Stimulated activated naive CD4-positive, alpha-beta T cell treated with Interleukin-2 at 50 U/mL for 16 hours (primary cell): ENCODE measurements around the gene SCYL1.

Experiments used
- DNase-seq: peaks from one replicate; lab custom pipeline; 2025; lab: John Stamatoyannopoulos, UW

Gene SCYL1

DNA sequence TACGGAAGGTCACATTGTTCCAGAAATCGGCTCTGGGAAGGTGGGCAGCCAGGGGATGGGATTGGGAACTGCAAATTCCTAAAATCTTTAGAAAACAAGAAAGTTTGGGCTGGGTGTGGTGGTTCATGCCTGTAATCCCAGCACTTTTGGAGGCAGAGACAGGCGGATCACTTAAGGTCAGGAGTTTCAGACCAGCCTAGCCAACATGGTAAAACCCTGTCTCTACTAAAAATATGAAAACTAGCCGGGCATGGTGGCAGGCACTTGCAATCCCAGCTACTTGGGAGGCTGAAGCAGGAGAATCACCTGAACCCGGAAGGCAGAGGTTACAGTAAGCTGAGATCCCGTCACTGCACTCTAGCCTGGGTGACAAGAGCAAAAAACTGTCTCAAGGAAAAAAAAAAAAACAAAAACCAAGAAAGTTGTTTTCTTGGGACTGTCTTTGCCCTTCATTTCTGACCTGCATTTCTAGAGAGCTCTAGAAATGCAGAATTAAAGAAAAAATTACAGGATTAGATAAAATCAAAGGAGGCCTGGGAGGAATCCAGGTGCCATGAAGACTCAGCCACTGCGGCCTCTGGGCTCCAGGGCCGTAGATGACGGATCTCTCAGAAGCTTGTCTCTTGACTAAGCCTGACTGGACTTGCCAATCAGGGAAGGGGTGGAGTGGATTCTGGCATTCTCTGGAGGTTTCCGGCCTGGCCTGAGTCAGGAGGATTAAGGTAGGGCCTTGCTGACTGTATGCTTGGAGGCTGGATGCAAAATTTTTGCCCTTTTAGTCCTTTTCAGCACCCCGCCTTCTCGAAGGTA, 31.3 kb upstream of the SCYL1 start:
- no peak for DNase-seq

DNA sequence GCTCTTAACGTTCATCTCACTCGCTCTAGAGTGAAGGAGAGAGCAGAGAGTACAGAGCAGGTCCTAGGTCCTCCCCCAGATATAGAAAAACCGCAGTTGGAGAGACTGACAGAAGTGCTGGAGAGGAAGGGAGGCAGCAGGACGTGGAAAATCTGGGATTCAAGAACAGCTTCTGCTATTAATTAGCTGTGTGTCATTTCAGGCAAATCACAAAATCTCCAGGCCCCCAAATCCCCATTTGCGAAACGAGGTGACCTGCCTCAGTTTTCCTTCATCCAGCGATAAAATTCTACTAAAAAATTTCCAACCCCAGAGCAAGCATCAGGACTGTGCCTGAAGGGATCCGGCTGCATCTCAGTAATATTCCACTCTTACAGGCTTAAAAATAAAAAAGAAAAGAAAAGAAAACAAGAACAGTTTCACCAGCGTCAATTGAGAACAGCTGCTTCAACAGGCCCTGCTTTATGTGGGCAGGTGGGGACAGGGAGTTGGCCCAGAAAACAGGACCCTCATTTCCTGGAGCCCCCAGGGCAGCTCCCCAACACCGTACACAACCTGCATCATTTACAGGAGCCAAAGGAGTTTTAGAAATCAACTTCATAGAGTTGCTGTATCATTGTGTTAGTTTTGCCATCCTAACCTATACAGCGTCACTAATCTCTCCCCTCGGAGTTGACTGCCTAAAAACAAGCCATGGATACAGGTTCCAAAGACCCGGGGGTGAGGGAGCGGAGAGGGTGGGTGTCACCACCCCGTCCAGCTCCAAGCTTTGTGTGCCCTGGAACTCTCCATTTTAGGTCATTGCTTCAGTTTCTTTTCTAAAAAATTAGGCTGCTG, 28.4 kb upstream of the SCYL1 start:
- no peak for DNase-seq

DNA sequence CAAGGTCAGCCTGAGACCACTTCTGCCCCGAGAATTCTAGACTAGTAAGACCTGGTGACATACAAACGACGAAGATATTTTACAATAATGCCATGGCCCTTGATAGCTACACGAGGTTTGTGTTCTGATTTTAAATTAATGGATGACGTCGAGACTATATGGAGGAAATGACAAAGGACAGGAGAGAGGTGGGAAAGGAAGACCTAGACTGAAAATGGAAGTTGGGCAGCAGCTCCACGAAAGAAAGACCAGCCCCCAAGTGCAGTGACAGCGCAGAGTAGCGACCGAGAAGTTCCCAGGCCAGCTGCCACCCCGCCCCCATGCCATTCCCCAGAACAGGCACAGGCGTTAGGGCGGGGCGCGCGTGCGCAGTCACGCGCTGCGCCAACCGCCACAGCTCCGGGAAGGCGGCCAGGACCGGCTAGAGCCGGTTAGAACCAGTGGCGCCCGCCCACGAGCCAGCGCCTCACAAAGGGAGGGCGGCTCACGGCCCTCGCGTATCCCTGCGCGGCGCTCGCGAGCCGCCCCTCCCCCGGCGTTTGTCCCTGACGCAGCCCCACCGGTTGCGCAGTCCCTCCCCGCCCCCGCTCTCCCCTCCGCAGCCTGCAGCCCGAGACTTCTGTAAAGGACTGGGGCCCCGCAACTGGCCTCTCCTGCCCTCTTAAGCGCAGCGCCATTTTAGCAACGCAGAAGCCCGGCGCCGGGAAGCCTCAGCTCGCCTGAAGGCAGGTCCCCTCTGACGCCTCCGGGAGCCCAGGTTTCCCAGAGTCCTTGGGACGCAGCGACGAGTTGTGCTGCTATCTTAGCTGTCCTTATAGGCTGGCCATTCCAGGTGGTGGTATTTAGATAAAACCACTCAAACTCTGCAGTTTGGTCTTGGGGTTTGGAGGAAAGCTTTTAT, 27.5 kb upstream of the SCYL1 start:
- peak; percentile 98 for DNase-seq

DNA sequence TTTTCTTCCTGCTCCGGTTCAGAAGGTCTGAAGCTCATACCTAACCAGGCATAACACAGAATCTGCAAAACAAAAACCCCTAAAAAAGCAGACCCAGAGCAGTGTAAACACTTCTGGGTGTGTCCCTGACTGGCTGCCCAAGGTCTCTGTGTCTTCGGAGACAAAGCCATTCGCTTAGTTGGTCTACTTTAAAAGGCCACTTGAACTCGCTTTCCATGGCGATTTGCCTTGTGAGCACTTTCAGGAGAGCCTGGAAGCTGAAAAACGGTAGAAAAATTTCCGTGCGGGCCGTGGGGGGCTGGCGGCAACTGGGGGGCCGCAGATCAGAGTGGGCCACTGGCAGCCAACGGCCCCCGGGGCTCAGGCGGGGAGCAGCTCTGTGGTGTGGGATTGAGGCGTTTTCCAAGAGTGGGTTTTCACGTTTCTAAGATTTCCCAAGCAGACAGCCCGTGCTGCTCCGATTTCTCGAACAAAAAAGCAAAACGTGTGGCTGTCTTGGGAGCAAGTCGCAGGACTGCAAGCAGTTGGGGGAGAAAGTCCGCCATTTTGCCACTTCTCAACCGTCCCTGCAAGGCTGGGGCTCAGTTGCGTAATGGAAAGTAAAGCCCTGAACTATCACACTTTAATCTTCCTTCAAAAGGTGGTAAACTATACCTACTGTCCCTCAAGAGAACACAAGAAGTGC, 26.7 kb upstream of the SCYL1 start:
- DNase-seq: peak; percentile 53

DNA sequence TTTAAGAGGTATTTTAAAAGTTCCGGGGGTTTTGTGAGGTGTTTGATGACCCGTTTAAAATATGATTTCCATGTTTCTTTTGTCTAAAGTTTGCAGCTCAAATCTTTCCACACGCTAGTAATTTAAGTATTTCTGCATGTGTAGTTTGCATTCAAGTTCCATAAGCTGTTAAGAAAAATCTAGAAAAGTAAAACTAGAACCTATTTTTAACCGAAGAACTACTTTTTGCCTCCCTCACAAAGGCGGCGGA, 26.2 kb upstream of the SCYL1 start:
- DNase-seq: no peak

DNA sequence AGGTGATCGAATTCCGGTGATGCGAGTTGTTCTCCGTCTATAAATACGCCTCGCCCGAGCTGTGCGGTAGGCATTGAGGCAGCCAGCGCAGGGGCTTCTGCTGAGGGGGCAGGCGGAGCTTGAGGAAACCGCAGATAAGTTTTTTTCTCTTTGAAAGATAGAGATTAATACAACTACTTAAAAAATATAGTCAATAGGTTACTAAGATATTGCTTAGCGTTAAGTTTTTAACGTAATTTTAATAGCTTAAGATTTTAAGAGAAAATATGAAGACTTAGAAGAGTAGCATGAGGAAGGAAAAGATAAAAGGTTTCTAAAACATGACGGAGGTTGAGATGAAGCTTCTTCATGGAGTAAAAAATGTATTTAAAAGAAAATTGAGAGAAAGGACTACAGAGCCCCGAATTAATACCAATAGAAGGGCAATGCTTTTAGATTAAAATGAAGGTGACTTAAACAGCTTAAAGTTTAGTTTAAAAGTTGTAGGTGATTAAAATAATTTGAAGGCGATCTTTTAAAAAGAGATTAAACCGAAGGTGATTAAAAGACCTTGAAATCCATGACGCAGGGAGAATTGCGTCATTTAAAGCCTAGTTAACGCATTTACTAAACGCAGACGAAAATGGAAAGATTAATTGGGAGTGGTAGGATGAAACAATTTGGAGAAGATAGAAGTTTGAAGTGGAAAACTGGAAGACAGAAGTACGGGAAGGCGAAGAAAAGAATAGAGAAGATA, 25.7 kb upstream of the SCYL1 start, which contains the start of gene MALAT1:
Gene MALAT1 (plus strand): TSS at position 69 of the 736 bp plus-strand sequence.
- DNase-seq: peak; percentile 89

DNA sequence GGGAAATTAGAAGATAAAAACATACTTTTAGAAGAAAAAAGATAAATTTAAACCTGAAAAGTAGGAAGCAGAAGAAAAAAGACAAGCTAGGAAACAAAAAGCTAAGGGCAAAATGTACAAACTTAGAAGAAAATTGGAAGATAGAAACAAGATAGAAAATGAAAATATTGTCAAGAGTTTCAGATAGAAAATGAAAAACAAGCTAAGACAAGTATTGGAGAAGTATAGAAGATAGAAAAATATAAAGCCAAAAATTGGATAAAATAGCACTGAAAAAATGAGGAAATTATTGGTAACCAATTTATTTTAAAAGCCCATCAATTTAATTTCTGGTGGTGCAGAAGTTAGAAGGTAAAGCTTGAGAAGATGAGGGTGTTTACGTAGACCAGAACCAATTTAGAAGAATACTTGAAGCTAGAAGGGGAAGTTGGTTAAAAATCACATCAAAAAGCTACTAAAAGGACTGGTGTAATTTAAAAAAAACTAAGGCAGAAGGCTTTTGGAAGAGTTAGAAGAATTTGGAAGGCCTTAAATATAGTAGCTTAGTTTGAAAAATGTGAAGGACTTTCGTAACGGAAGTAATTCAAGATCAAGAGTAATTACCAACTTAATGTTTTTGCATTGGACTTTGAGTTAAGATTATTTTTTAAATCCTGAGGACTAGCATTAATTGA, 25.0 kb upstream of the SCYL1 start:
- no peak for DNase-seq

DNA sequence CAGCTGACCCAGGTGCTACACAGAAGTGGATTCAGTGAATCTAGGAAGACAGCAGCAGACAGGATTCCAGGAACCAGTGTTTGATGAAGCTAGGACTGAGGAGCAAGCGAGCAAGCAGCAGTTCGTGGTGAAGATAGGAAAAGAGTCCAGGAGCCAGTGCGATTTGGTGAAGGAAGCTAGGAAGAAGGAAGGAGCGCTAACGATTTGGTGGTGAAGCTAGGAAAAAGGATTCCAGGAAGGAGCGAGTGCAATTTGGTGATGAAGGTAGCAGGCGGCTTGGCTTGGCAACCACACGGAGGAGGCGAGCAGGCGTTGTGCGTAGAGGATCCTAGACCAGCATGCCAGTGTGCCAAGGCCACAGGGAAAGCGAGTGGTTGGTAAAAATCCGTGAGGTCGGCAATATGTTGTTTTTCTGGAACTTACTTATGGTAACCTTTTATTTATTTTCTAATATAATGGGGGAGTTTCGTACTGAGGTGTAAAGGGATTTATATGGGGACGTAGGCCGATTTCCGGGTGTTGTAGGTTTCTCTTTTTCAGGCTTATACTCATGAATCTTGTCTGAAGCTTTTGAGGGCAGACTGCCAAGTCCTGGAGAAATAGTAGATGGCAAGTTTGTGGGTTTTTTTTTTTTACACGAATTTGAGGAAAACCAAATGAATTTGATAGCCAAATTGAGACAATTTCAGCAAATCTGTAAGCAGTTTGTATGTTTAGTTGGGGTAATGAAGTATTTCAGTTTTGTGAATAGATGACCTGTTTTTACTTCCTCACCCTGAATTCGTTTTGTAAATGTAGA, 24.3 kb upstream of the SCYL1 start:
- DNase-seq: peak; percentile 30

DNA sequence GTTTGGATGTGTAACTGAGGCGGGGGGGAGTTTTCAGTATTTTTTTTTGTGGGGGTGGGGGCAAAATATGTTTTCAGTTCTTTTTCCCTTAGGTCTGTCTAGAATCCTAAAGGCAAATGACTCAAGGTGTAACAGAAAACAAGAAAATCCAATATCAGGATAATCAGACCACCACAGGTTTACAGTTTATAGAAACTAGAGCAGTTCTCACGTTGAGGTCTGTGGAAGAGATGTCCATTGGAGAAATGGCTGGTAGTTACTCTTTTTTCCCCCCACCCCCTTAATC, 23.8 kb upstream of the SCYL1 start:
- no peak for DNase-seq

DNA sequence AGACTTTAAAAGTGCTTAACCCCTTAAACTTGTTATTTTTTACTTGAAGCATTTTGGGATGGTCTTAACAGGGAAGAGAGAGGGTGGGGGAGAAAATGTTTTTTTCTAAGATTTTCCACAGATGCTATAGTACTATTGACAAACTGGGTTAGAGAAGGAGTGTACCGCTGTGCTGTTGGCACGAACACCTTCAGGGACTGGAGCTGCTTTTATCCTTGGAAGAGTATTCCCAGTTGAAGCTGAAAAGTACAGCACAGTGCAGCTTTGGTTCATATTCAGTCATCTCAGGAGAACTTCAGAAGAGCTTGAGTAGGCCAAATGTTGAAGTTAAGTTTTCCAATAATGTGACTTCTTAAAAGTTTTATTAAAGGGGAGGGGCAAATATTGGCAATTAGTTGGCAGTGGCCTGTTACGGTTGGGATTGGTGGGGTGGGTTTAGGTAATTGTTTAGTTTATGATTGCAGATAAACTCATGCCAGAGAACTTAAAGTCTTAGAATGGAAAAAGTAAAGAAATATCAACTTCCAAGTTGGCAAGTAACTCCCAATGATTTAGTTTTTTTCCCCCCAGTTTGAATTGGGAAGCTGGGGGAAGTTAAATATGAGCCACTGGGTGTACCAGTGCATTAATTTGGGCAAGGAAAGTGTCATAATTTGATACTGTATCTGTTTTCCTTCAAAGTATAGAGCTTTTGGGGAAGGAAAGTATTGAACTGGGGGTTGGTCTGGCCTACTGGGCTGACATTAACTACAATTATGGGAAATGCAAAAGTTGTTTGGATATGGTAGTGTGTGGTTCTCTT, 23.2 kb upstream of the SCYL1 start:
- no peak for DNase-seq

DNA sequence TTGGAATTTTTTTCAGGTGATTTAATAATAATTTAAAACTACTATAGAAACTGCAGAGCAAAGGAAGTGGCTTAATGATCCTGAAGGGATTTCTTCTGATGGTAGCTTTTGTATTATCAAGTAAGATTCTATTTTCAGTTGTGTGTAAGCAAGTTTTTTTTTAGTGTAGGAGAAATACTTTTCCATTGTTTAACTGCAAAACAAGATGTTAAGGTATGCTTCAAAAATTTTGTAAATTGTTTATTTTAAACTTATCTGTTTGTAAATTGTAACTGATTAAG, 22.7 kb upstream of the SCYL1 start:
- no peak for DNase-seq

DNA sequence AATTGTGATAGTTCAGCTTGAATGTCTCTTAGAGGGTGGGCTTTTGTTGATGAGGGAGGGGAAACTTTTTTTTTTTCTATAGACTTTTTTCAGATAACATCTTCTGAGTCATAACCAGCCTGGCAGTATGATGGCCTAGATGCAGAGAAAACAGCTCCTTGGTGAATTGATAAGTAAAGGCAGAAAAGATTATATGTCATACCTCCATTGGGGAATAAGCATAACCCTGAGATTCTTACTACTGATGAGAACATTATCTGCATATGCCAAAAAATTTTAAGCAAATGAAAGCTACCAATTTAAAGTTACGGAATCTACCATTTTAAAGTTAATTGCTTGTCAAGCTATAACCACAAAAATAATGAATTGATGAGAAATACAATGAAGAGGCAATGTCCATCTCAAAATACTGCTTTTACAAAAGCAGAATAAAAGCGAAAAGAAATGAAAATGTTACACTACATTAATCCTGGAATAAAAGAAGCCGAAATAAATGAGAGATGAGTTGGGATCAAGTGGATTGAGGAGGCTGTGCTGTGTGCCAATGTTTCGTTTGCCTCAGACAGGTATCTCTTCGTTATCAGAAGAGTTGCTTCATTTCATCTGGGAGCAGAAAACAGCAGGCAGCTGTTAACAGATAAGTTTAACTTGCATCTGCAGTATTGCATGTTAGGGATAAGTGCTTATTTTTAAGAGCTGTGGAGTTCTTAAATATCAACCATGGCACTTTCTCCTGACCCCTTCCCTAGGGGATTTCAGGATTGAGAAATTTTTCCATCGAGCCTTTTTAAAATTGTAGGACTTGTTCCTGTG, 22.1 kb upstream of the SCYL1 start:
- DNase-seq: no peak

DNA sequence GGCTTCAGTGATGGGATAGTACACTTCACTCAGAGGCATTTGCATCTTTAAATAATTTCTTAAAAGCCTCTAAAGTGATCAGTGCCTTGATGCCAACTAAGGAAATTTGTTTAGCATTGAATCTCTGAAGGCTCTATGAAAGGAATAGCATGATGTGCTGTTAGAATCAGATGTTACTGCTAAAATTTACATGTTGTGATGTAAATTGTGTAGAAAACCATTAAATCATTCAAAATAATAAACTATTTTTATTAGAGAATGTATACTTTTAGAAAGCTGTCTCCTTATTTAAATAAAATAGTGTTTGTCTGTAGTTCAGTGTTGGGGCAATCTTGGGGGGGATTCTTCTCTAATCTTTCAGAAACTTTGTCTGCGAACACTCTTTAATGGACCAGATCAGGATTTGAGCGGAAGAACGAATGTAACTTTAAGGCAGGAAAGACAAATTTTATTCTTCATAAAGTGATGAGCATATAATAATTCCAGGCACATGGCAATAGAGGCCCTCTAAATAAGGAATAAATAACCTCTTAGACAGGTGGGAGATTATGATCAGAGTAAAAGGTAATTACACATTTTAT, 21.4 kb upstream of the SCYL1 start:
- no peak for DNase-seq

DNA sequence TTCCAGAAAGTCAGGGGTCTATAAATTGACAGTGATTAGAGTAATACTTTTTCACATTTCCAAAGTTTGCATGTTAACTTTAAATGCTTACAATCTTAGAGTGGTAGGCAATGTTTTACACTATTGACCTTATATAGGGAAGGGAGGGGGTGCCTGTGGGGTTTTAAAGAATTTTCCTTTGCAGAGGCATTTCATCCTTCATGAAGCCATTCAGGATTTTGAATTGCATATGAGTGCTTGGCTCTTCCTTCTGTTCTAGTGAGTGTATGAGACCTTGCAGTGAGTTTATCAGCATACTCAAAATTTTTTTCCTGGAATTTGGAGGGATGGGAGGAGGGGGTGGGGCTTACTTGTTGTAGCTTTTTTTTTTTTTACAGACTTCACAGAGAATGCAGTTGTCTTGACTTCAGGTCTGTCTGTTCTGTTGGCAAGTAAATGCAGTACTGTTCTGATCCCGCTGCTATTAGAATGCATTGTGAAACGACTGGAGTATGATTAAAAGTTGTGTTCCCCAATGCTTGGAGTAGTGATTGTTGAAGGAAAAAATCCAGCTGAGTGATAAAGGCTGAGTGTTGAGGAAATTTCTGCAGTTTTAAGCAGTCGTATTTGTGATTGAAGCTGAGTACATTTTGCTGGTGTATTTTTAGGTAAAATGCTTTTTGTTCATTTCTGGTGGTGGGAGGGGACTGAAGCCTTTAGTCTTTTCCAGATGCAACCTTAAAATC, 20.8 kb upstream of the SCYL1 start:
- no peak for DNase-seq

DNA sequence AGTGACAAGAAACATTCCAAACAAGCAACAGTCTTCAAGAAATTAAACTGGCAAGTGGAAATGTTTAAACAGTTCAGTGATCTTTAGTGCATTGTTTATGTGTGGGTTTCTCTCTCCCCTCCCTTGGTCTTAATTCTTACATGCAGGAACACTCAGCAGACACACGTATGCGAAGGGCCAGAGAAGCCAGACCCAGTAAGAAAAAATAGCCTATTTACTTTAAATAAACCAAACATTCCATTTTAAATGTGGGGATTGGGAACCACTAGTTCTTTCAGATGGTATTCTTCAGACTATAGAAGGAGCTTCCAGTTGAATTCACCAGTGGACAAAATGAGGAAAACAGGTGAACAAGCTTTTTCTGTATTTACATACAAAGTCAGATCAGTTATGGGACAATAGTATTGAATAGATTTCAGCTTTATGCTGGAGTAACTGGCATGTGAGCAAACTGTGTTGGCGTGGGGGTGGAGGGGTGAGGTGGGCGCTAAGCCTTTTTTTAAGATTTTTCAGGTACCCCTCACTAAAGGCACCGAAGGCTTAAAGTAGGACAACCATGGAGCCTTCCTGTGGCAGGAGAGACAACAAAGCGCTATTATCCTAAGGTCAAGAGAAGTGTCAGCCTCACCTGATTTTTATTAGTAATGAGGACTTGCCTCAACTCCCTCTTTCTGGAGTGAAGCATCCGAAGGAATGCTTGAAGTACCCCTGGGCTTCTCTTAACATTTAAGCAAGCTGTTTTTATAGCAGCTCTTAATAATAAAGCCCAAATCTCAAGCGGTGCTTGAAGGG, 20.0 kb upstream of the SCYL1 start:
- DNase-seq: no peak

DNA sequence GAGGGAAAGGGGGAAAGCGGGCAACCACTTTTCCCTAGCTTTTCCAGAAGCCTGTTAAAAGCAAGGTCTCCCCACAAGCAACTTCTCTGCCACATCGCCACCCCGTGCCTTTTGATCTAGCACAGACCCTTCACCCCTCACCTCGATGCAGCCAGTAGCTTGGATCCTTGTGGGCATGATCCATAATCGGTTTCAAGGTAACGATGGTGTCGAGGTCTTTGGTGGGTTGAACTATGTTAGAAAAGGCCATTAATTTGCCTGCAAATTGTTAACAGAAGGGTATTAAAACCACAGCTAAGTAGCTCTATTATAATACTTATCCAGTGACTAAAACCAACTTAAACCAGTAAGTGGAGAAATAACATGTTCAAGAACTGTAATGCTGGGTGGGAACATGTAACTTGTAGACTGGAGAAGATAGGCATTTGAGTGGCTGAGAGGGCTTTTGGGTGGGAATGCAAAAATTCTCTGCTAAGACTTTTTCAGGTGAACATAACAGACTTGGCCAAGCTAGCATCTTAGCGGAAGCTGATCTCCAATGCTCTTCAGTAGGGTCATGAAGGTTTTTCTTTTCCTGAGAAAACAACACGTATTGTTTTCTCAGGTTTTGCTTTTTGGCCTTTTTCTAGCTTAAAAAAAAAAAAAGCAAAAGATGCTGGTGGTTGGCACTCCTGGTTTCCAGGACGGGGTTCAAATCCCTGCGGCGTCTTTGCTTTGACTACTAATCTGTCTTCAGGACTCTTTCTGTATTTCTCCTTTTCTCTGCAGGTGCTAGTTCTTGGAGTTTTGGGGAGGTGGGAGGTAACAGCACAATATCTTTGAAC, 19.2 kb upstream of the SCYL1 start:
- no peak for DNase-seq
